ENCODE results near the gene NUAK1.

NUAK1 gene

DNA sequence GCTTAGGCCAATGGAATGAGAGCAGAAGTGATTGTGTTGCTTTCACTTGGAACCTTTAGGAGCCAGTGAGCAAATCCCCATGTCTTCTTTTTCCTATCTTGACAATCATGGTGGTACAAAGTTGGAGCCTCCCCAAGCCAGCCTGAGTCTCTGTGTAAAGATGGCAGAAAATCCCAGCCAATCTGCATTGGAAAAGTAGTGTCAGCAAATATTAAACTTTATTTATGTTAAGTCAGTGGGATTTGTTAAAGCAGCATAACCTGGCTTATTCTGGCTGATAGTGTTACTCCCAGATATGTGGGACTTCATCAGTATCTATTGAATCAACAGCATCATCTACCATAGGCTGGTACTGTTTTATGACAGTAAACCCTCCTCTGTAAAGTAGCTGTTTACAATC is 2.2 kb upstream of the NUAK1 start:
- no peak for TF ChIP-seq SIN3A (IDR thresholded peaks at IDR 0.05; ENCODE audit: borderline replicate concordance, insufficient read depth, low read length)
- TF ChIP-seq TAF1 (IDR thresholded peaks at IDR 0.05; ENCODE audit: borderline replicate concordance, insufficient read depth, low read length) = no peak
- TF ChIP-seq POLR2AphosphoS5 (IDR thresholded peaks at IDR 0.05; ENCODE audit: low read depth, low read length) = no peak
- TF ChIP-seq, protein P1, sequence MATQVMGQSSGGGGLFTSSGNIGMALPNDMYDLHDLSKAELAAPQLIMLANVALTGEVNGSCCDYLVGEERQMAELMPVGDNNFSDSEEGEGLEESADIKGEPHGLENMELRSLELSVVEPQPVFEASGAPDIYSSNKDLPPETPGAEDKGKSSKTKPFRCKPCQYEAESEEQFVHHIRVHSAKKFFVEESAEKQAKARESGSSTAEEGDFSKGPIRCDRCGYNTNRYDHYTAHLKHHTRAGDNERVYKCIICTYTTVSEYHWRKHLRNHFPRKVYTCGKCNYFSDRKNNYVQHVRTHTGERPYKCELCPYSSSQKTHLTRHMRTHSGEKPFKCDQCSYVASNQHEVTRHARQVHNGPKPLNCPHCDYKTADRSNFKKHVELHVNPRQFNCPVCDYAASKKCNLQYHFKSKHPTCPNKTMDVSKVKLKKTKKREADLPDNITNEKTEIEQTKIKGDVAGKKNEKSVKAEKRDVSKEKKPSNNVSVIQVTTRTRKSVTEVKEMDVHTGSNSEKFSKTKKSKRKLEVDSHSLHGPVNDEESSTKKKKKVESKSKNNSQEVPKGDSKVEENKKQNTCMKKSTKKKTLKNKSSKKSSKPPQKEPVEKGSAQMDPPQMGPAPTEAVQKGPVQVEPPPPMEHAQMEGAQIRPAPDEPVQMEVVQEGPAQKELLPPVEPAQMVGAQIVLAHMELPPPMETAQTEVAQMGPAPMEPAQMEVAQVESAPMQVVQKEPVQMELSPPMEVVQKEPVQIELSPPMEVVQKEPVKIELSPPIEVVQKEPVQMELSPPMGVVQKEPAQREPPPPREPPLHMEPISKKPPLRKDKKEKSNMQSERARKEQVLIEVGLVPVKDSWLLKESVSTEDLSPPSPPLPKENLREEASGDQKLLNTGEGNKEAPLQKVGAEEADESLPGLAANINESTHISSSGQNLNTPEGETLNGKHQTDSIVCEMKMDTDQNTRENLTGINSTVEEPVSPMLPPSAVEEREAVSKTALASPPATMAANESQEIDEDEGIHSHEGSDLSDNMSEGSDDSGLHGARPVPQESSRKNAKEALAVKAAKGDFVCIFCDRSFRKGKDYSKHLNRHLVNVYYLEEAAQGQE (IDR thresholded peaks at IDR 0.05; ENCODE audit: insufficient read depth in 1 of 2, low read depth in 2 of 2, low read length in 2 of 2) = no peak

- TF ChIP-seq TAF1 (IDR thresholded peaks at IDR 0.05; ENCODE audit: borderline replicate concordance, insufficient read depth, low read length) = no peak
- TF ChIP-seq, protein P1 (IDR thresholded peaks at IDR 0.05; ENCODE audit: insufficient read depth in 1 of 2, low read depth in 2 of 2, low read length in 2 of 2) = no peak
- TF ChIP-seq FOXP2 (optimal IDR thresholded peaks at IDR 0.05; ENCODE audit: borderline replicate concordance, extremely low read depth, extremely low read length, insufficient read depth) = no peak
- no peak for TF ChIP-seq SIN3A (IDR thresholded peaks at IDR 0.05; ENCODE audit: borderline replicate concordance, insufficient read depth, low read length)
- TF ChIP-seq POLR2AphosphoS5 (IDR thresholded peaks at IDR 0.05; ENCODE audit: low read depth, low read length) = no peak
Observed at GRCh38 chr12:106140223-106140986, 1.7 kb upstream of the NUAK1 start.

GRCh38 chr12:106139422-106140171 is 843 bp upstream of the NUAK1 start:
- TF ChIP-seq SIN3A (IDR thresholded peaks at IDR 0.05; ENCODE audit: borderline replicate concordance, insufficient read depth, low read length) (no peak), TAF1 (IDR thresholded peaks at IDR 0.05; ENCODE audit: borderline replicate concordance, insufficient read depth, low read length) (no peak), POLR2AphosphoS5 (IDR thresholded peaks at IDR 0.05; ENCODE audit: low read depth, low read length) (no peak), FOXP2 (optimal IDR thresholded peaks at IDR 0.05; ENCODE audit: borderline replicate concordance, extremely low read depth, extremely low read length, insufficient read depth) (no peak)
- TF ChIP-seq, protein P1 (IDR thresholded peaks at IDR 0.05; ENCODE audit: insufficient read depth in 1 of 2, low read depth in 2 of 2, low read length in 2 of 2) = no peak

GRCh38 chr12:106138357-106138632 is 459 bp downstream of the NUAK1 start:
- TF ChIP-seq POLR2AphosphoS5 (IDR thresholded peaks at IDR 0.05; ENCODE audit: low read depth, low read length) (no peak), FOXP2 (optimal IDR thresholded peaks at IDR 0.05; ENCODE audit: borderline replicate concordance, extremely low read depth, extremely low read length, insufficient read depth) (no peak), SIN3A (IDR thresholded peaks at IDR 0.05; ENCODE audit: borderline replicate concordance, insufficient read depth, low read length) (no peak)

DNA sequence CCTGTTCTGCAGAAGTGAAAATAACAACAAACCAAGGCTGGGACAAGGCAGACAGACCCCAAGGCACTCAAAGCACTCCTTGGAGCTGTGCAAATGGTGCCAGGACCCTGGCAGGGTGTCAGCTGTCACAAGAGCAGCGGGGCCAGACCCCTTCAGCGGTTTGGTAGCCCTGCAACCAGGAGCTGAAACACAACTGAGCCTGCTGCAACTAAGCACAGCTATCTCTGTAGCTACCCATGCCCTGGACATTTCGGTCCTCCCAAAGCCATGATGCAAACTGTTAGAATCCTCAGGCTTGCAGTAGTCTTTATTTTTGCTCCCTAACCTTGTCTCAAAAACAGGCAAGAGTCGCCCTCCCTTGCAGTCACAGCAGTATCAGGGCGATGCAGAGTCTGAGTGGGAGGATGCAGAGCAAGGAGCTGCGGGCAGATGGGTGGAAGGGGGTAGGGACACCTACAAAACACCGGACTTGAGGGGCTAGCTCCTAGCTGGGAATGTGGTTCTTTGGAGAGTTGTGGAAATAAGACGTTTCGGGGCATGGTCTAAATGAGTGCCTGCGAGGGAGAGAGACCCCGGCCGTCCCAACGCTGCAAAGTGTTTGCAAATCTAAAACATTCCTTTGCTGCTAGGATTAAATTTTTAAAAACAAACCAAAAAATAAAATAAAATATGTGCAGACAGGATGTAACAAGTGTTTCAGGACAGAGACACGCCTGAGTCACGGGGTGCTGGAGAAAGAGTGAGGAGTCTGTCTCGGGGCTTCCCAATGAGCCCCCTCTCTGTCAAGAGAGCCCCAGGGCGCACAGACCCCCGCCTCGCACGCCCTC is 1.0 kb downstream of the NUAK1 start:
- no peak for TF ChIP-seq SIN3A (IDR thresholded peaks at IDR 0.05; ENCODE audit: borderline replicate concordance, insufficient read depth, low read length)
- TF ChIP-seq FOXP2 (optimal IDR thresholded peaks at IDR 0.05; ENCODE audit: borderline replicate concordance, extremely low read depth, extremely low read length, insufficient read depth) = no peak
- no peak for TF ChIP-seq TAF1 (IDR thresholded peaks at IDR 0.05; ENCODE audit: borderline replicate concordance, insufficient read depth, low read length)
- no peak for TF ChIP-seq POLR2AphosphoS5 (IDR thresholded peaks at IDR 0.05; ENCODE audit: low read depth, low read length)
- TF ChIP-seq, protein P1 (IDR thresholded peaks at IDR 0.05; ENCODE audit: insufficient read depth in 1 of 2, low read depth in 2 of 2, low read length in 2 of 2) = no peak
